NCI-H748 (cell line): ENCODE results near the gene WFS1.
A peak's percentile ranks its signal among the peaks of the same experiment; 100 is the strongest.

Experiments used
- DNase-seq: peaks from one replicate; lab custom pipeline; 2025; ENCODE audit not compliant: unreplicated experiment; lab: John Stamatoyannopoulos, UW

The WFS1 gene

GRCh38 chr4:6324461-6324998, 54.9 kb downstream of the WFS1 start:
- no peak for DNase-seq

DNA sequence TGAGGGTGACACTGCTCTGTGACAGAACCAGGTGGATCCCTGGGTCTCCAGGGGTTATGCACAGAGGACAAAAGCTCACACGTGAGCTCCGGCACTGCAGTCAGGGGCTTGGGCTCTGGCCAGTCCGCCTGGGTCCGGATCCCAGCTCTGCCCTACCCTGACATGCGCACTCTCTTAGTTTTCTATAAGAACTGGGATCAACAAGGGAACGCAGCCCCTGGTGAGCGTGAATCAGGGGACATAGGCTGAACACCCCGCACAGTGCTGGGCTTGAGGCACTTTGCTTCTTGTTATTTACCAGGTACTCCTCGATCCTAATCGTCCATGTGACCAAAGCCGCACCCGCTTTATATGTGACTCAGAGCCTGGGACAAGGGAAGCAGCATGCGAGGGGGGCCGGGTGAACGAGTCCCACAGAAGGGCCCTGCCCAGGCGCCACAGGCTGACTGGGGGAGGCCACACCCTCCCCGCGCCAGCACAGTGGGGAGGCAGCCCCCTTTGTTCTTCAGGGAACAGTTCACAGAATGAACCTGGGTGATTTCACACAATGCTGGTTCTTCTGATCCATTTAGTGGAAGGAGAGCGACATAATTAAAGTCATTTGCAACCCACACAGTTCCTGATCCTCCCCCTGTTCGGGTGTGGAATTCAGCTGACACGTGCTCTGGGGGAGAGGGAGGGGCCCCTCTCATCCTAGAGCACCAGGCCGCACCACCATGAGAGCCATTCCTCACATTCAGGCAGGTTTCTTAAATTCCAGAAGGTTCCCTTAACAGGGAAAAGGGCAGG, 55.5 kb downstream of the WFS1 start:
- DNase-seq: peak; percentile 18

DNA sequence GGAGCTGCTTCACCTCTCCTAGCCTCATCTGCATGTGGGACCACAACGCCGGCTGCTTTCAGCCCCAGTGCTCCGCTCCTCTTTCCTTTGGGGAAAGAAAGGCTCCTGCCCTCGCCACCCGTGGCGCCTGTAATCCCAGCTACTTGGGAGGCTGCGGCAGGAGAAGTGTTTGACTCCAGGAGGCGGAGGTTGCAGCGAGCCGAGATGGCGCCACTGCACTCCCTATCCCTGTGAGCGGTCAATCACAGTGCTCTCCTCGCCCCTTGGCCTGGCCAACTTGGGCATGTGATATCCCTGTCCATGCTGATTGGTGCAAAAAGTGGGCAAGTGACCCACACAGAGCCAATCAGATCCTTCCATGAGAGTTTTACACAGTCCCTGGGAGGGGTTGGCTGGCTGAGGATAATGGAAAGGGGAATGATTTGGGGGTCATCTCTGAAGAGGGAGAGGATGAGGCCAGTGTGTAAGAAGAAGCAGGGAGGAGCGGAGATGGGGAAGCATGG, 56.2 kb downstream of the WFS1 start:
- DNase-seq: no peak

DNA sequence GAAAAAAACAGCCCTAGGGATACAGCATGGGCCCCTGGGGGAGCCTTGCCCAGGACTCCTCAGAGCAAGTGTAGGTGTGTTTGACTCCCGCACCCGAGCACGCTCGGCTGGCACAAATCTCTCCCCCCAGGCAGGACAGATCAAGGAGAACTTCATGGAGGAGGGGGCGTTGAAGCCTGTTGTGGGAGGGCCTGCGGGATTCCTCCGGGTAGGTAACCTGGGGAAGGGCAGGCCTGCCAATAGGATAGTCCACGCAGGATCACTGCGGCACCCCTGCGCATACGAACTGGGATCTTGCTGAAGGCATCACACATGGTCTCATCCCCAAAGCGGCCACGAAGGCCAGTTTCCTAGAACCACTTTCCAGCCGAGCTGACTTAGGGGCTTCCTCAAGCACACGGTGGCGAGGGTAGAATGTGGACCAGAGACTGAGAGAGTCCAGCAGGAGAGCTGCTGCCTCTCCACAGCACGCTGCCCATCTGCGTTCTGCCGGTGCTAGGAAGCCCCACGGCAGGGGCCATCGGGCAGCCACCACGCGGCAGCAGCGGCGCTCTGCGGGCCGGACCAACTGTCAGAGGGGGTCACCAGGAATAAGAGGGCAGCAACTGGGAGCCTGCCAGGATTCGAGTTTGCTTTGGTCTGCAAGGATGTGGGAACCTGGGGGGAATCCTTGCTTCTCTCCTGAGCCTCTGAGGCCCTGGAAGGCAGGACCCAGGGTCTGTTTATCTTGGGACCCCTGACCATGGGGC, 56.8 kb downstream of the WFS1 start:
- no peak for DNase-seq

DNA sequence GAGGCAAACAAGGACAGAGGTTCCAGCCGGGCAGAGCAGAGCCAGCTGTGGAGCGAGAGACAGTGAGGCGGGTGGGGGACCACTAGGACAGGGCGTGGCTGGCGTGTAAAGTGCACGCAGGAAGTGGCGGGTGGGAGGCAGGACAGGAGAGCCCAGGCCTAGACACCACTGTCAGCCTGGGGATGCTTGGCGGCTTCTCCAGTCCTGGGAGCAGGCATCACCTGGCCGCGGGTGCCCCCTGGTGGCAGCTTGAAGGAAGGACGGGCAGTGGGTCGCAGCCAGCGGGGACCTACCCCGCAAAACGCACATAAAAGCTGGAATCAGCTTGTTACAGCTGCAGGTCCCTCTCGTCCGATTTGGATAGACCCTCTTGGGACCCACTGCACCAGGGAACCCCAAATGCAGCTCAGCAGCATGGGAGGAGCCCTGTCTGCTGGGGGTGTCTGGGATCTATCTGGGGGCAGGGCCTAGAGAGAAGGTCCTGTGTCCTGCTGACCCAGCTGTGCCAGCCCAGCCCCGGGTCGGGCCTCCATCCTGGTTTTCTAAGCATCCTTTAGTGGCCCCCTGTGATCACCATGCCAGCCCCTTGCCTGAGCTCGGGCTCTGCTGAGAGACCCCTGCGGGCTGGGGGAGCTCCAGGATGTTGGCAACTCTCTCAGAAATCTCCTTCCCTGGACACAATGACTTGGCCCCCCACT, 57.7 kb downstream of the WFS1 start:
- DNase-seq: peak; percentile 64

- no peak for DNase-seq
Observed at GRCh38 chr4:6328526-6328925, 58.9 kb downstream of the WFS1 start.

GRCh38 chr4:6329478-6330383, 60.1 kb downstream of the WFS1 start:
- no peak for DNase-seq

DNA sequence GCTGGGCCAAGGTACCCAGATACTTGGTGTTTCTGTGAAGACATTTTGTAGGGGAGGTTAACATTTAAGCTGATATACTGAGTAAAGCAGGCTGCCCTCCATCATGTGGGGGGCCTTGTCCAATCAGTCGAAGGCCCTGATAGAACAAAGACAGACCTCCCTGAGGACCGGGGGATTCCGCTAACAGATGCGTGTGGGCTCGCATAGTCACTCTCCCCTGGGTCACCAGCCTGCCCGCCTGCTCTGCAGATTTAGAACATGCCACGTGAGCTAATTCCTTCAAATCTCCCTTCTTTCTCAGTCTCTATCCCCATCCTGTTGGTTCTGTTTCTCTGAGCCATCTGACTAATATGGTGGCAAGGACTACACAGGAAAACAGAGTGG, 60.7 kb downstream of the WFS1 start:
- DNase-seq: no peak

DNA sequence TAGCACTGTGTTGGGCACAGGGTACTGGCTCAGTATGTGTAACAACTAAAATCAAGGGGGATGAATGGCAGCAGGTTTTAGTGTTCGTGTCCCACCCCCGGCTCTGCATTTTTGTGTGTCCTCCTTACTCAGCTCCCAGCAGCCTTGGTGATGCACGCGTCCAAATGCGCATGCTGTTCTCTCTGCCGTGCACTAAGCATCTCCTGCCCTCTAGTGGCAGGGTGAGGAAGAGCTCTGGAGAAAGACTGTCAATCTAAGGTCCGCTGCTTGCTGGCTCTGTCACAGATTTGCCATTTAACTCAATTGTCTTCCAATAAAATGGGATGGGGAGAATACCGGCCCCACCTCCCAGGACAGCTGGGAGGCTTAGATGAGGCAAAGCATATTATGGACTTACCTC, 61.4 kb downstream of the WFS1 start:
- peak; percentile 48 for DNase-seq

GRCh38 chr4:6331468-6331867, 61.8 kb downstream of the WFS1 start:
- DNase-seq: no peak

DNA sequence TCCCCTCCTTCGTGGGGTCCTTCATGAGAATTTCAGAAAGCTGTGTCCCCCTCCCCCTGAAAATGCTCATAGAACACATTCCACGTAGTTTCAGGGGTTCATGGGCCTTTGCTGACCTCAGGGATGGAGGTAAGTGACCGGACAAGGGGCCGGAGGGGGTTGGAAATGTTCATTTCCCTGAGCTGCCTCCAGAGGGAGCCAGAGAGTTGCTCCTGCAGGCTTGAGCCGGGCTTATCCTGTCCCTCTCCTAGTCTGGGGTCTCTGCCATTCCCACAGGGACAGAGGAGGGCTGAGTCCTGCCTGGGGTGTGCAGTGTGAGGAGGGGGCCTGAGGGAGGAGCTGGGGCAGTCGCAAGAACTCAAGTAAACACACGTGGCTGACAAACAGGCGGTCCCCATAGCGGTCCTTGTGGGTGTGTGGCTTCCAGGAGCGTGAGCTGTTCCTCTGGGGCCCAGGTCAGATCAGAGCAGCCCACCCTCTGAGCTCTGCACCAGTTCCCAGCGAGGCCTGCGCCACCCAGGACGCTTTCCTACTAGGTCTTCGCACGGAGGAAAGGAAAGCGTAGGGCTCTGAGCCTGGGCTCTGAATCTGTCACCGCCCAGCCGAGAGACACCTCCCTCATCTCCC, 62.5 kb downstream of the WFS1 start:
- peak; percentile 23 for DNase-seq

GRCh38 chr4:6332669-6333050, 63.0 kb downstream of the WFS1 start:
- no peak for DNase-seq

- peak; percentile 10 for DNase-seq
Observed at GRCh38 chr4:6333301-6334202, 63.9 kb downstream of the WFS1 start.

DNA sequence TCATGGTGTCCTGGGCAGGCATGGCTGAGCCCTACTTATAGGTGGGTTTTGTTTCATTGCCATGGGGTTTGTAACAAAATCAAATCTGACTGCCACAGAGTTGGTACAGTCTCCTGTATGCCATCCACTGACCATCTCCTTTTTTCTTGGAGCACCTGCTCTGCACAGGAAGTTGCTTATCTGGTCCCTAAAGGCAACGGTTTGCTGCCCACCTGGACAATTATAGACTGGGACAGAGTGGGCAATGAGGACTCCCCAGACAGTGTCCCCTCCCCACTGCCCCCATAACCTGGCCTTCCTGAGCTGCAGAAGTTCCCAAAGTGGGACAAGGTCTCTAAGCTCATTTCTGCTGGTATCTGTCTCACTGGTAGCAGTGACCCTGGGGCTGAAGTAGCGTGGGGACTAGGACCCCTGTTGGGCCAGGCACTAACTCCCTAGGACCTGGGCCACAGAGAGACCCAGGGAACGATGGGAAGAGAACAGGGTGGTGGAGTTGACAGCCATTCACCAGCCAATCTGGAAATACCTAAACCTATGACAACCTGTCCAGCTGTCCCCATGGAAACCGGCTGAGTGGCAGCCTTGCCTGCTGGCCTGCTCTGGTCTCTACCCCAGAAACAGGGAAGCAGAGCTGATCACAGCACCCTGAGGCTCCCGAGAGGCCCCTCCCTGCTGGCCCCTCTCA, 64.7 kb downstream of the WFS1 start:
- no peak for DNase-seq

GRCh38 chr4:6335040-6335590, 65.5 kb downstream of the WFS1 start:
- DNase-seq: no peak

DNA sequence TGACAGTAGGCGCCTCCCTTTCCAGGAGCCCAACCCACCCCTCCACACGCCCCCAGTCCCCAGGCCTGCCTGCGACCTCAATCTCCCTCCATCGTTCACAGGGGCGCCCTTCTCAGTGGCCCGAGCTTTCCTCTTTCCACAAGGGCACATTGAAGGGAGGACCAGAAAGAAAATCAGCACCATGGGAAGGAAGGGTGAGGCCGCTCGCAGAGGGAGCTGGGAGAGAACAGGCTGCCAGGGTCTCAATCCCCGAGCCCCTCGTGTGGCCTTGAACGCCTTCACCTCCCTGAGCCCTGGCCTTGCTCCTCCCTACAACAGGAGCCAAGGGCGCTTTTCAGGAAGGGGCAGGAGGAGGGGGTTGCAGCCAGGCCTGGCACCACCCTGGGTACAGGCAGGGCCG, 66.5 kb downstream of the WFS1 start:
- DNase-seq: no peak

- no peak for DNase-seq
Observed at GRCh38 chr4:6337331-6337935, 67.8 kb downstream of the WFS1 start.
